ENCODE measurements around the gene TADA2B.

Gene TADA2B

GRCh38 chr4:7066006-7066405 lies 22.8 kb downstream of the TADA2B start:
- Histone ChIP-seq H3K4me1 (ENCODE audit: low read length) (peaks cover 17% of the 10 kb centered on the region), H3K4me2 (ENCODE audit: low read length) (peak overlapping the region; percentile 93), H3K27ac (ENCODE audit: low read length) (no peak overlapping the region), H2AFZ (ENCODE audit: low read depth, low read length) (no peak overlapping the region), H3K9me3 (ENCODE audit: insufficient read depth, low read length) (no peaks in the 10 kb centered on the region), H3K79me2 (ENCODE audit: low read length) (peaks cover 50% of the 10 kb centered on the region), H3K36me3 (replicated peaks; ENCODE audit: low read depth, low read length) (peaks cover 46% of the 10 kb centered on the region), H3K9ac (ENCODE audit: low read length) (no peak overlapping the region), H3K27me3 (ENCODE audit: low read depth, low read length) (no peaks in the 10 kb centered on the region), H3K4me3 (ENCODE audit: low read length) (0 out of 2 replicates have a peak overlapping the region, but pooled peaks have one; percentile 93), H4K20me1 (ENCODE audit: insufficient read depth, low read length) (peaks cover 33% of the 10 kb centered on the region)
- TF ChIP-seq, protein P1, sequence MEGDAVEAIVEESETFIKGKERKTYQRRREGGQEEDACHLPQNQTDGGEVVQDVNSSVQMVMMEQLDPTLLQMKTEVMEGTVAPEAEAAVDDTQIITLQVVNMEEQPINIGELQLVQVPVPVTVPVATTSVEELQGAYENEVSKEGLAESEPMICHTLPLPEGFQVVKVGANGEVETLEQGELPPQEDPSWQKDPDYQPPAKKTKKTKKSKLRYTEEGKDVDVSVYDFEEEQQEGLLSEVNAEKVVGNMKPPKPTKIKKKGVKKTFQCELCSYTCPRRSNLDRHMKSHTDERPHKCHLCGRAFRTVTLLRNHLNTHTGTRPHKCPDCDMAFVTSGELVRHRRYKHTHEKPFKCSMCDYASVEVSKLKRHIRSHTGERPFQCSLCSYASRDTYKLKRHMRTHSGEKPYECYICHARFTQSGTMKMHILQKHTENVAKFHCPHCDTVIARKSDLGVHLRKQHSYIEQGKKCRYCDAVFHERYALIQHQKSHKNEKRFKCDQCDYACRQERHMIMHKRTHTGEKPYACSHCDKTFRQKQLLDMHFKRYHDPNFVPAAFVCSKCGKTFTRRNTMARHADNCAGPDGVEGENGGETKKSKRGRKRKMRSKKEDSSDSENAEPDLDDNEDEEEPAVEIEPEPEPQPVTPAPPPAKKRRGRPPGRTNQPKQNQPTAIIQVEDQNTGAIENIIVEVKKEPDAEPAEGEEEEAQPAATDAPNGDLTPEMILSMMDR (IDR thresholded peaks at IDR 0.05; ENCODE audit: low read depth, low read length) = no peak
- TF ChIP-seq EZH2phosphoT487 (IDR thresholded peaks at IDR 0.05; ENCODE audit: low read depth) = no peak

GRCh38 chr4:7066493-7066892 lies 23.3 kb downstream of the TADA2B start:
- Histone ChIP-seq H3K27ac (ENCODE audit: low read length) (no peak overlapping the region), H3K9me3 (ENCODE audit: insufficient read depth, low read length) (no peaks in the 10 kb centered on the region), H3K4me1 (ENCODE audit: low read length) (peaks cover 17% of the 10 kb centered on the region), H3K36me3 (replicated peaks; ENCODE audit: low read depth, low read length) (peaks cover 41% of the 10 kb centered on the region), H4K20me1 (ENCODE audit: insufficient read depth, low read length) (peaks cover 33% of the 10 kb centered on the region), H3K27me3 (ENCODE audit: low read depth, low read length) (peaks cover 2% of the 10 kb centered on the region; the same call in 1 of the 2 replicates), H3K79me2 (ENCODE audit: low read length) (peaks cover 50% of the 10 kb centered on the region), H3K4me3 (ENCODE audit: low read length) (peak overlapping the region; percentile 93), H3K9ac (ENCODE audit: low read length) (peak overlapping the region; percentile 89), H3K4me2 (ENCODE audit: low read length) (peak overlapping the region; percentile 93), H2AFZ (ENCODE audit: low read depth, low read length) (no peak overlapping the region)
- TF ChIP-seq, protein P1 (IDR thresholded peaks at IDR 0.05; ENCODE audit: low read depth, low read length) = no peak
- TF ChIP-seq EZH2phosphoT487 (IDR thresholded peaks at IDR 0.05; ENCODE audit: low read depth) = no peak

DNA sequence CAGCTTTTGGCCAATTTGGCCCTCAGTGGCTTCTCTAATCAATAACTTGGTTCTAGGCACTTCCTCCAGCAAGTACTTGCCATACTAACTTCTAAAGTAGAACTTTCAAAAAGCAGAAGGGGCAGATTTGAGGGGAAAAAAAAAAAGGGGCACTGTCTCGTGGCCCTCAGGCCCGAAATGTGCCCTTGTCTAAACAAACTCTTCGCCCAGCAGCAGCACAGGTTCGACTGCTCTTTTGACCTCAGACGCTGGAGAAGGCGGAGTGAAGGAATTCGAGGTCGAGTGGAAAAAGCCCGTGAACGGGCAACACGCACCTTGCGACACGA lies 23.9 kb downstream of the TADA2B start:
- peaks cover 17% of the 10 kb centered on the region for H3K4me1 ChIP-seq (ENCODE audit: low read length)
- peaks cover 50% of the 10 kb centered on the region for H3K79me2 ChIP-seq (ENCODE audit: low read length)
- H3K4me2 ChIP-seq (ENCODE audit: low read length) = peak overlapping the region; percentile 93
- peaks cover 35% of the 10 kb centered on the region for H3K36me3 ChIP-seq (replicated peaks; ENCODE audit: low read depth, low read length)
- no peak overlapping the region for H2AFZ ChIP-seq (ENCODE audit: low read depth, low read length)
- peak overlapping the region; percentile 55 for H3K27ac ChIP-seq (ENCODE audit: low read length)
- TF ChIP-seq, protein P1 (IDR thresholded peaks at IDR 0.05; ENCODE audit: low read depth, low read length) = no peak
- no peak for TF ChIP-seq EZH2phosphoT487 (IDR thresholded peaks at IDR 0.05; ENCODE audit: low read depth)
- H3K9ac ChIP-seq (ENCODE audit: low read length) = peak overlapping the region; percentile 89
- peaks cover 8% of the 10 kb centered on the region; the same call in 1 of the 2 replicates for H3K27me3 ChIP-seq (ENCODE audit: low read depth, low read length)
- H3K4me3 ChIP-seq (ENCODE audit: low read length) = peak overlapping the region; percentile 93
- H3K9me3 ChIP-seq (ENCODE audit: insufficient read depth, low read length) = no peaks in the 10 kb centered on the region
- peaks cover 33% of the 10 kb centered on the region for H4K20me1 ChIP-seq (ENCODE audit: insufficient read depth, low read length)

- Histone ChIP-seq H3K27me3 (ENCODE audit: low read depth, low read length) (peaks cover 12% of the 10 kb centered on the region; the same call in 1 of the 2 replicates), H3K36me3 (replicated peaks; ENCODE audit: low read depth, low read length) (peaks cover 34% of the 10 kb centered on the region), H4K20me1 (ENCODE audit: insufficient read depth, low read length) (peaks cover 33% of the 10 kb centered on the region), H3K9ac (ENCODE audit: low read length) (peak within 1 kb of the TSS; percentile 89), H3K79me2 (ENCODE audit: low read length) (peaks cover 50% of the 10 kb centered on the region), H2AFZ (ENCODE audit: low read depth, low read length) (peak within 1 kb of the TSS; percentile 90), H3K4me2 (ENCODE audit: low read length) (peak within 1 kb of the TSS; percentile 93), H3K27ac (ENCODE audit: low read length) (peak within 1 kb of the TSS; percentile 55), H3K9me3 (ENCODE audit: insufficient read depth, low read length) (no peaks in the 10 kb centered on the region), H3K4me1 (ENCODE audit: low read length) (peaks cover 17% of the 10 kb centered on the region), H3K4me3 (ENCODE audit: low read length) (peak within 1 kb of the TSS; percentile 93)
- TF ChIP-seq, protein P1 (IDR thresholded peaks at IDR 0.05; ENCODE audit: low read depth, low read length) = peak; percentile 17; the same call in 1 of the 2 replicates
- no peak for TF ChIP-seq EZH2phosphoT487 (IDR thresholded peaks at IDR 0.05; ENCODE audit: low read depth)
Observed at GRCh38 chr4:7067452-7068278, 24.5 kb downstream of the TADA2B start, which contains the start of gene GRPEL1. TSS of gene GRPEL1 (minus strand) at chr4:7068064. CDS start at chr4:7068032, 32 bp downstream.
